ENCODE results near the gene NOTUM. TPM values are rescaled to one million over a fixed set of nuclear protein-coding genes. Genes with fewer than 3 reads are reported as not detected.

NOTUM gene
- 0.04 TPM for polyA plus RNA-seq (2012; ENCODE audit: low read depth, missing spikeins)

- no peak for FAIRE-seq
Observed at GRCh38 chr17:81961087-81961511, at the start of gene NOTUM. Gene NOTUM, minus strand, starts transcription at chr17:81961187. Its CDS starts 278 bp downstream, at chr17:81960909.

GRCh38 chr17:82009413-82009812, 48.4 kb upstream of the NOTUM start:
- no peak for TF ChIP-seq PAX5 (IDR thresholded peaks at IDR 0.05; ENCODE audit: insufficient read depth, low read length, severe bottlenecking)
- no peak for DNase-seq (ENCODE audit: insufficient read length, low spot score)
- FAIRE-seq = no peak

More at GRCh38 chr17:81961087-81961511, at the start of gene NOTUM:
- no peak for DNase-seq (ENCODE audit: insufficient read length, low spot score)
- TF ChIP-seq POU2F2 (IDR thresholded peaks at IDR 0.05; ENCODE audit: low read depth, low read length) = no peak
- TF ChIP-seq PAX5 (IDR thresholded peaks at IDR 0.05; ENCODE audit: insufficient read depth, low read length, severe bottlenecking) = no peak
- TF ChIP-seq SPI1 (IDR thresholded peaks at IDR 0.05; ENCODE audit: low read depth, low read length) = no peak
- no peak for TF ChIP-seq POLR2AphosphoS5 (IDR thresholded peaks at IDR 0.05; ENCODE audit: low read depth, low read length)
- no peak for TF ChIP-seq TAF1 (IDR thresholded peaks at IDR 0.05; ENCODE audit: low read depth, low read length)
- TF ChIP-seq POLR2A (IDR thresholded peaks at IDR 0.05; ENCODE audit: low read depth, low read length) = no peak

- TF ChIP-seq TAF1 (IDR thresholded peaks at IDR 0.05; ENCODE audit: low read depth, low read length) = no peak
- no peak for TF ChIP-seq POLR2A (IDR thresholded peaks at IDR 0.05; ENCODE audit: low read depth, low read length)
- TF ChIP-seq POLR2AphosphoS5 (IDR thresholded peaks at IDR 0.05; ENCODE audit: low read depth, low read length) = no peak
- TF ChIP-seq SPI1 (IDR thresholded peaks at IDR 0.05; ENCODE audit: low read depth, low read length) = no peak
- no peak for TF ChIP-seq POU2F2 (IDR thresholded peaks at IDR 0.05; ENCODE audit: low read depth, low read length)
- TF ChIP-seq PAX5 (IDR thresholded peaks at IDR 0.05; ENCODE audit: insufficient read depth, low read length, severe bottlenecking) = no peak
- no peak for DNase-seq (ENCODE audit: insufficient read length, low spot score)
- FAIRE-seq = no peak
Observed at GRCh38 chr17:82008941-82009405, 48.0 kb upstream of the NOTUM start.

GRCh38 chr17:82008258-82008940, 47.4 kb upstream of the NOTUM start:
- DNase-seq (ENCODE audit: insufficient read length, low spot score) (no peak), FAIRE-seq (no peak)
- TF ChIP-seq POU2F2 (IDR thresholded peaks at IDR 0.05; ENCODE audit: low read depth, low read length) (no peak), SPI1 (IDR thresholded peaks at IDR 0.05; ENCODE audit: low read depth, low read length) (no peak), POLR2A (IDR thresholded peaks at IDR 0.05; ENCODE audit: low read depth, low read length) (no peak), POLR2AphosphoS5 (IDR thresholded peaks at IDR 0.05; ENCODE audit: low read depth, low read length) (no peak), PAX5 (IDR thresholded peaks at IDR 0.05; ENCODE audit: insufficient read depth, low read length, severe bottlenecking) (no peak), TAF1 (IDR thresholded peaks at IDR 0.05; ENCODE audit: low read depth, low read length) (no peak)

- TF ChIP-seq POLR2A (IDR thresholded peaks at IDR 0.05; ENCODE audit: low read depth, low read length) (no peak), SPI1 (IDR thresholded peaks at IDR 0.05; ENCODE audit: low read depth, low read length) (no peak), PAX5 (IDR thresholded peaks at IDR 0.05; ENCODE audit: insufficient read depth, low read length, severe bottlenecking) (no peak), POU2F2 (IDR thresholded peaks at IDR 0.05; ENCODE audit: low read depth, low read length) (no peak), TAF1 (IDR thresholded peaks at IDR 0.05; ENCODE audit: low read depth, low read length) (no peak), POLR2AphosphoS5 (IDR thresholded peaks at IDR 0.05; ENCODE audit: low read depth, low read length) (no peak)
- DNase-seq (ENCODE audit: insufficient read length, low spot score) (no peak), FAIRE-seq (no peak)
Observed at GRCh38 chr17:82007495-82008257, 46.7 kb upstream of the NOTUM start.

- TF ChIP-seq POU2F2 (IDR thresholded peaks at IDR 0.05; ENCODE audit: low read depth, low read length) = no peak
- no peak for TF ChIP-seq SPI1 (IDR thresholded peaks at IDR 0.05; ENCODE audit: low read depth, low read length)
- no peak for TF ChIP-seq POLR2A (IDR thresholded peaks at IDR 0.05; ENCODE audit: low read depth, low read length)
- TF ChIP-seq PAX5 (IDR thresholded peaks at IDR 0.05; ENCODE audit: insufficient read depth, low read length, severe bottlenecking) = no peak
- no peak for TF ChIP-seq TAF1 (IDR thresholded peaks at IDR 0.05; ENCODE audit: low read depth, low read length)
- TF ChIP-seq POLR2AphosphoS5 (IDR thresholded peaks at IDR 0.05; ENCODE audit: low read depth, low read length) = no peak
- no peak for FAIRE-seq
- no peak for DNase-seq (ENCODE audit: insufficient read length, low spot score)
Observed at GRCh38 chr17:82007228-82007494, 46.2 kb upstream of the NOTUM start.

- no peak for FAIRE-seq
- TF ChIP-seq SPI1 (IDR thresholded peaks at IDR 0.05; ENCODE audit: low read depth, low read length) (no peak), POLR2AphosphoS5 (IDR thresholded peaks at IDR 0.05; ENCODE audit: low read depth, low read length) (no peak), TAF1 (IDR thresholded peaks at IDR 0.05; ENCODE audit: low read depth, low read length) (no peak), PAX5 (IDR thresholded peaks at IDR 0.05; ENCODE audit: insufficient read depth, low read length, severe bottlenecking) (no peak), POLR2A (IDR thresholded peaks at IDR 0.05; ENCODE audit: low read depth, low read length) (no peak), POU2F2 (IDR thresholded peaks at IDR 0.05; ENCODE audit: low read depth, low read length) (no peak)
- DNase-seq (ENCODE audit: insufficient read length, low spot score) = no peak
Observed at GRCh38 chr17:82006468-82007227, 45.7 kb upstream of the NOTUM start.

- FAIRE-seq (peak; percentile 35), DNase-seq (ENCODE audit: insufficient read length, low spot score) (no peak)
- TF ChIP-seq TAF1 (IDR thresholded peaks at IDR 0.05; ENCODE audit: low read depth, low read length) (no peak), SPI1 (IDR thresholded peaks at IDR 0.05; ENCODE audit: low read depth, low read length) (no peak), POLR2A (IDR thresholded peaks at IDR 0.05; ENCODE audit: low read depth, low read length) (no peak), POLR2AphosphoS5 (IDR thresholded peaks at IDR 0.05; ENCODE audit: low read depth, low read length) (no peak)
Observed at GRCh38 chr17:82005701-82006348, 44.8 kb upstream of the NOTUM start.

Data from GM12891 (cell line).